ENCODE measurements around the gene SHISA4. TPM values are rescaled to one million over a fixed set of nuclear protein-coding genes. Genes with fewer than 3 reads are reported as not detected.
"Not testable (repeated sequence)": the region's sequence is repeated elsewhere in the genome, so short reads cannot be mapped to it uniquely, and the experiment has no call there.

Gene SHISA4
- total and polyA plus RNA-seq, 7 donors = 3.5 to 23.7 (median 12.7) TPM

- TF ChIP-seq CTCF (IDR thresholded peaks at IDR 0.05) (no peak), EP300 (IDR thresholded peaks at IDR 0.05) (no peak), POLR2AphosphoS5 (IDR thresholded peaks at IDR 0.05) (peak in 2 of 4 donors; percentile 14 to 26)
- H3K27ac ChIP-seq = peak overlapping the region; percentile 81 to 97 (median 88)
- peaks cover 28 to 48% (median 34%) of the 10 kb centered on the region in 4 donors for H3K36me3 ChIP-seq
- intact Hi-C loops (cut with DNase I) = loop anchor here (10.0 kb wide), 1 partner anchor 236 kb away; no protein-coding TSS in a partner anchor
- DNase-seq = no peak
- H3K4me1 ChIP-seq = peaks cover 0 to 98% (median 77%) of the 10 kb centered on the region in 4 donors
- H3K4me3 ChIP-seq = no peak overlapping the region
- H3K9me3 ChIP-seq = no peaks in the 10 kb centered on the region
- no peaks in the 10 kb centered on the region for H3K27me3 ChIP-seq
- WGBS, 2 donors = 53 to 78% methylated on average over 4 of the region's 4 CpGs
Measured at GRCh38 chr1:201898240-201898894, 9.7 kb downstream of the SHISA4 start.

GRCh38 chr1:201898992-201899391 lies 10.3 kb downstream of the SHISA4 start:
- H3K4me3 ChIP-seq = no peak overlapping the region
- peaks cover 0 to 98% (median 80%) of the 10 kb centered on the region in 4 donors for H3K4me1 ChIP-seq
- no peaks in the 10 kb centered on the region for H3K9me3 ChIP-seq
- WGBS, 2 donors = 63 to 69% methylated on average over 4 of the region's 4 CpGs
- peaks cover 28 to 48% (median 34%) of the 10 kb centered on the region in 4 donors for H3K36me3 ChIP-seq
- no peaks in the 10 kb centered on the region for H3K27me3 ChIP-seq
- TF ChIP-seq CTCF (IDR thresholded peaks at IDR 0.05) = no peak
- no peak for TF ChIP-seq POLR2A (IDR thresholded peaks at IDR 0.05)
- no peak for TF ChIP-seq EP300 (IDR thresholded peaks at IDR 0.05)
- TF ChIP-seq POLR2AphosphoS5 (IDR thresholded peaks at IDR 0.05) = peak in 3 of 4 donors; percentile 34 to 60 (median 52)
- peak overlapping the region; percentile 81 to 97 (median 88) for H3K27ac ChIP-seq
- DNase-seq = peak; percentile 87
- intact Hi-C loops (cut with DNase I) = loop anchor here (10.0 kb wide), 1 partner anchor 236 kb away; no protein-coding TSS in a partner anchor

GRCh38 chr1:201899683-201900429 lies 11.2 kb downstream of the SHISA4 start:
- peak overlapping the region; percentile 81 to 97 (median 88) for H3K27ac ChIP-seq
- TF ChIP-seq POLR2A (IDR thresholded peaks at IDR 0.05) (no peak), POLR2AphosphoS5 (IDR thresholded peaks at IDR 0.05) (peak in 2 of 4 donors; percentile 34 to 40), EP300 (IDR thresholded peaks at IDR 0.05) (no peak), CTCF (IDR thresholded peaks at IDR 0.05) (no peak)
- no peak overlapping the region for H3K4me3 ChIP-seq
- 89 to 90% methylated on average over 20 of the region's 20 CpGs for WGBS, 2 donors
- H3K27me3 ChIP-seq = no peaks in the 10 kb centered on the region
- H3K4me1 ChIP-seq = peaks cover 0 to 98% (median 85%) of the 10 kb centered on the region in 4 donors
- no peaks in the 10 kb centered on the region for H3K9me3 ChIP-seq
- H3K36me3 ChIP-seq = peaks cover 28 to 48% (median 34%) of the 10 kb centered on the region in 4 donors
- no peak for DNase-seq
- intact Hi-C loops (cut with DNase I) = loop anchor here (10.0 kb wide), 1 partner anchor 235 kb away; no protein-coding TSS in a partner anchor

- 83 to 84% methylated on average over 5 of the region's 5 CpGs for WGBS, 2 donors
- no peak for DNase-seq
- no peaks in the 10 kb centered on the region for H3K9me3 ChIP-seq
- peak overlapping the region; percentile 81 to 97 (median 88) for H3K27ac ChIP-seq
- H3K4me3 ChIP-seq = no peak overlapping the region
- peaks cover 28 to 48% (median 34%) of the 10 kb centered on the region in 4 donors for H3K36me3 ChIP-seq
- no peaks in the 10 kb centered on the region for H3K27me3 ChIP-seq
- peaks cover 0 to 98% (median 91%) of the 10 kb centered on the region in 4 donors for H3K4me1 ChIP-seq
- intact Hi-C loops (cut with DNase I) = no loop called here
- TF ChIP-seq EP300 (IDR thresholded peaks at IDR 0.05) = no peak
- no peak for TF ChIP-seq POLR2A (IDR thresholded peaks at IDR 0.05)
- TF ChIP-seq CTCF (IDR thresholded peaks at IDR 0.05) = no peak
- TF ChIP-seq POLR2AphosphoS5 (IDR thresholded peaks at IDR 0.05) = no peak
Measured at GRCh38 chr1:201900476-201900875, 11.8 kb downstream of the SHISA4 start.

- H3K27me3 ChIP-seq; intact Hi-C loops (cut with DNase I); H3K9me3 ChIP-seq; H3K4me3 ChIP-seq; DNase-seq: not testable (repeated sequence)
- Histone ChIP-seq H3K27ac (peak overlapping the region; percentile 81 to 97 (median 88)), H3K4me1 (peaks cover 0 to 98% (median 95%) of the 10 kb centered on the region in 4 donors), H3K36me3 (peaks cover 28 to 48% (median 34%) of the 10 kb centered on the region in 4 donors)
- 91 to 93% methylated on average over 6 of the region's 6 CpGs for WGBS, 2 donors
Measured at GRCh38 chr1:201901036-201901435, 12.3 kb downstream of the SHISA4 start.
